NCI-H1048 (cell line): ENCODE data around the gene UBR2.
"Not testable (repeated sequence)": the region's sequence is repeated elsewhere in the genome, so short reads cannot be mapped to it uniquely, and the experiment has no call there.

Source experiments
- DNase-seq: peaks from one replicate; lab custom pipeline; 2025; lab: John Stamatoyannopoulos, UW

UBR2 gene

GRCh38 chr6:42618686-42619085, 54.9 kb downstream of the UBR2 start:
- no peak for DNase-seq

DNA sequence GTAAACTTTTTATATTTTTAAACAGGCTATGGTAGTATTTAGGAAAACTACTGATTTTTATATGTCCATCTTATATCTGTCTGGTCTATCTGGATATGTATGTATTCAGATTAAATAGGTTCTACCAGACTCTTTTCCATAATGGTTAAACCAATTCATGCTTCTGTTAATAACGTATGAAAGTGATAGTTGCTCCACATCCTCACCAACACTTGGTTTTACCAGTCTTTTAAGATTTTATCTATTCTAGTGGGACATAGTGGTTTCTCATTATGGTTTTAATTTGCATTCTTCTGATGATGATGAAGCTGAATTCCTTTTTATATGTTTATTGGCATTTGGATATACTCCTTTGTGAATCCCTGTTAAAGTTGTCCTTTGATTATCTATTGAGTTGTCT, 56.1 kb downstream of the UBR2 start:
- DNase-seq, result no peak

DNA sequence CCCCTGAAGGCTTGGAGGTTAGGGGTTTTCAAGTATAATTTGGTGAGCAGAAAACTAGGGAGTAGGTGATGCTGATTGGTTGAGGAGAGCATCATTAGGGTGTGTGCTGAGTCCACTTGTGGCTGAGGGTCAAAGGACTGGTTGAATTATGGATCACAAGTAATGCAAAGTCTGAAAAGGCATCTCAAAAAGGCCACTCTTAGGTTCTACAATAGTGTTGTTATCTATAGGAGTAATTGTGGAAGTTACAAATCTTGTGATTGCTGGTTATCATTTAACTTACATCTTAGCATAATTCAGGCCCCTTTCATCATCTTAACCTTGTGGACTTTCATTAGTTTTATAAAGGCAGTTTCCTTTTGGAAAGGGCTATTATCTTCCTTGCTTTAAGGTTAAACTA, 60.8 kb downstream of the UBR2 start:
- DNase-seq, result no peak

GRCh38 chr6:42627044-42627443, 63.2 kb downstream of the UBR2 start:
- DNase-seq, result no peak

DNA sequence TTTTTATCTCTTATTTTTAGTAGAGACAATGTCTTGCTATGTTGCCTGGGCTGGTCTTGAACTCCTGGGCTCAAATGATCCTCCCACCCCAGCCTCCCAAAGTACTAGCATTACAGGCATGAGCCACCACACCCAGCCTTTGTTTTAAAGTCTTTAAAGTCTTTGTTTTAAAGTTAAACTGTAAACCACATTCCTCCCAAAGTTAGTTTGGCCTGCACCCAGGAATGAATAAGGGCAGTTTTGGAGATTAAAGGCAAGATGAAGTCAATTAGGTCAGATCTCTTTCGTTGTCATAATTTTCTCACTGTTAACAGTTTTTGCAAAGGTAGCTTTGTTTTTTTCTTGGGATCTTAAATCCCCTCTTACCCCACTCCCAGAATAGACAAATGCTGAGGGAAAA, 63.8 kb downstream of the UBR2 start:
- DNase-seq, result no peak

DNA sequence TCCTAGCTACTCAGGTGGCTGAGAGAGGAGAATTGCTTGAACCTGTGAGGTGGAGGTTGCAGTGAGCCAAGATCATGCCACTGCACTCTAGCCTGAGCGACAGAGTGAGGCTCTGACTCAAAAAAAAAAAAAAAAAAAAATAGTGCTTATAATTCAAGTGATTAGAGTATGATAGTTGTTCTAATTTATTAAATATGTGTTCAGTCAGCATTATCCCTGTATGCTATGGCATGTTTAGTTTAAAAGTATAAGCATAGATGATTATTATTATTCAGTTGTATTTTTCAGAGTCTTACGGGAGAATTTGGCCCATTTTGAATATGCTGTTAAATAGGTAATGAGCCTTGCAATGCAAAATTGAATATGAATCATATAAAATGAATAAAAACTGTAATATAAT, 64.8 kb downstream of the UBR2 start:
- no peak for DNase-seq

DNA sequence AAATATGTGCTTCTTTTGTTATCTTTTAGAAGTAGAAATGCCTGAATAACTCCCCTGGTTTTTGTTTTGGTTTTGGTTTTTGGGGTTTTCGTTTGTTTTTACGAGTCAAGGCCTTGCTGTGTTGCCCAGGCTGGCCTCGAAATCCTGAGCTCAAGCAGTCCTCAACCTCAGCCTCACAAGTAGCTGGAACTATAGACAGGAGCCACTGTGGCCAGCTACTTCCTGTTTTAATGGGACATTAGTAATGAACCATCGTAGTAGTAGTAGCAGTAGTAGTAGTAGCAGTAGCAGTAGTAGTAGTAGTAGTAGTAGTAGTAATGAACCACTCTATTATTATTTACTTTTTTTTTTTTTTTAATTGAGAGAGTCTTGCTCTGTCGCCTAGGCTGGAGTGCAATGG, 66.0 kb downstream of the UBR2 start:
- no peak for DNase-seq

DNA sequence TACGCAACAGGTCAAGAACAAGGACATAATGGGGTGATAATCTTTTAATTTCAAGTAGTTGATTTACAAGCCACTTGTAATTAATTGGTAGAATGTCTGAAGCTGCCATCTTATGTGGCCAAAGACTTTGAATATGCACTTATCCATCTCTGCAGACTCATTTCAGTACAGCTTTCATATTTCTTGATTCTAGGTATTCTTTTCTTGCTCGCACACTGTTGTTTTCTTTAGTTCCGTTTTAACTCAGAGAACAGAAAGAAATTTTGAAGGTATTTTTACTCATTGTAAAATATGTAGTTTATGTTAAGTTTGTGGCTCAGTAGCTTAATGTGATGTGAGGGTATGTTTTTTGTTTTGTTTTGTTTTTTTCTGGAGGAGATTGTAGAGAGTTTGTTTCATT, 73.9 kb downstream of the UBR2 start:
- no peak for DNase-seq

- DNase-seq, result no peak
These were observed 79.0 kb downstream of the UBR2 start for GRCh38 chr6:42642794-42643193.

GRCh38 chr6:42644211-42644610, 80.4 kb downstream of the UBR2 start:
- DNase-seq, result no peak

DNA sequence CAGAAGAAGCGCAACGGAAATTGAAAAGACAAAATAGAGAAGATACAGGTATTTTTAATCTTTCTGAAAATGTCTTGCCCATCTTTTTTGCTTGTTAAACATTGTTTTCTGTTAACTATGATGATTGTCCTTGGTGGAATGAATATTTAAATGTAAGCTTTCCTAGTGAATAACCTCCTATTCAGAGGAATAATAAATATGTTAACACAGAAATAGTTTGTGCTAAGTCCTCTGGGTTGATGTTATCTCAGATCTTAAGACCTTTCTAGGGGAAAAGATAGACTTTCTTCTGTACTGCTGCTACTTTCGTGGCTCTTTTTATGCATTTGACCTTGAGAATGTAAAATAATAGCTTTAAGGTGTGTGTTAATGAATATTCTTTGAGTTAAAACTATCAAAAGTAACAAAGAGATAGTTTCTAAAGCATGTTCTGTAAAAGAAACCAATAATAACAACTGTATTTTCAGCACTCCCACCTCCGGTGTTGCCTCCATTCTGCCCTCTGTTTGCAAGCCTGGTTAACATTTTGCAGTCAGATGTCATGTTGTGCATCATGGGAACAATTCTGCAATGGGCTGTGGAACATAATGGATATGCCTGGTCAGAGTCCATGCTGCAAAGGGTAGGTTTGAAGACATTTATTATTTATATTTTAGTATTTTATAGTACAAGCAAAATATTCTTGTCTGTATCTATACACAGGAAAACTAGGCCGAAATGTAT, 88.4 kb downstream of the UBR2 start:
- no peak for DNase-seq

GRCh38 chr6:42653851-42654250, 90.0 kb downstream of the UBR2 start:
- DNase-seq, result no peak

GRCh38 chr6:42659806-42660205, 96.0 kb downstream of the UBR2 start:
- DNase-seq, result no peak

GRCh38 chr6:42661540-42662153, 97.8 kb downstream of the UBR2 start:
- no peak for DNase-seq

- DNase-seq, result no peak
These were observed 100.9 kb downstream of the UBR2 start for GRCh38 chr6:42664718-42665117.

- not testable (repeated sequence) for DNase-seq
These were observed 110.5 kb downstream of the UBR2 start for GRCh38 chr6:42674368-42674767.

DNA sequence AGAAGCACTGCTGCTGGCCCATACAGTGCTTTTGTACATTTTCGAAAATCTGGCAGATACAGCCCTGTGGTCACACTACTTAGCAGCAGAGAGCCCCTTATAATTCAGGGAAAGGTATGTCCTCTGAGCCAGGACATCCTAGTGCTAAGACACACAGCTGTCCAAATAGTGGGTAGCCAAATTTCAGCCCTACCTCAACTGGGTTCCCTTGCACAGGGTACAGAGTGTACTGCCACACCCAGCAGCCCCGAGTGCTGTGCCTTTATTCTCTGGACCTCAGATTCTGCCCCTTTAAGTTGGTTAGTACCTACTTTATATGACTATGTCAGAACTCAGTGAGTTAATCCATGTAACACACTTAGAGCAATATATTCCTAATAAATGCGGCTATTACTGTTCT, 111.0 kb downstream of the UBR2 start:
- DNase-seq, result no peak

DNA sequence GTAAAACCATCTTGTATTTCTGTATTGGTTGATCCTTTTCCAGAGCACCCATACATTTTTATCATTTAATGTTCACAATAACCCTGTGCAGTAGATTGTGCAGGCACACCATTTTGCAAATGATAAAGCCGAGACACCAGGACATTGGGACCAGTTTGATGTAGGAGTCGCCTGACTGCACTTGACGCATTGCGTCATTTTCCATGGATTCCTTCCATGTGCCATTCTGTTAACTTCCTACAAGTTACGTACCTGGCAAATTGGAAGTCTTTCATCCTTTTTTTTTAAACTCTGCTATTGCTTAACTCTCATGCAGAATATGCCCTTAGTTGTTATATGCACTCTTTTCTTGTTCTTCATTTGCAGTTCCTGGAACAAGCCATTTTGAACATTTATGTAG, 115.5 kb downstream of the UBR2 start:
- no peak for DNase-seq

GRCh38 chr6:42688281-42688680, 124.5 kb downstream of the UBR2 start:
- no peak for DNase-seq

DNA sequence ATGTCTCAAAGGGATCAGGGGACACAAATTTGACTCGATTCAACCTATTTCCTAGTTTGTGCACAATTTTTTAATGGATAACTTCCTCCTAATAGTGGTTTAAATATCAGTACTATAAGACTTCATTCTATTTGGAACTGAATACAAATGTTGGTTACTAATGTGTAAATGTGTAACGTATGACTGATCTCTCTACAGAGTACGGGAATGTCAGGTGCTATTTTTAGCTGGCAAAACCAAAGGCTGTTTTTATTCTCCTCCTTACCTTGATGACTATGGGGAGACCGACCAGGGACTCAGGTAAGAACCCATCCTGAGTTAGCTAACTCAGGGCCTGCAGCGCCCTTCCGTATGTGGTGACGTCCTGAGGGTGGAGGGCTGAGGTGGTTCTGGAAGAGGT, 125.5 kb downstream of the UBR2 start:
- DNase-seq, result no peak

DNA sequence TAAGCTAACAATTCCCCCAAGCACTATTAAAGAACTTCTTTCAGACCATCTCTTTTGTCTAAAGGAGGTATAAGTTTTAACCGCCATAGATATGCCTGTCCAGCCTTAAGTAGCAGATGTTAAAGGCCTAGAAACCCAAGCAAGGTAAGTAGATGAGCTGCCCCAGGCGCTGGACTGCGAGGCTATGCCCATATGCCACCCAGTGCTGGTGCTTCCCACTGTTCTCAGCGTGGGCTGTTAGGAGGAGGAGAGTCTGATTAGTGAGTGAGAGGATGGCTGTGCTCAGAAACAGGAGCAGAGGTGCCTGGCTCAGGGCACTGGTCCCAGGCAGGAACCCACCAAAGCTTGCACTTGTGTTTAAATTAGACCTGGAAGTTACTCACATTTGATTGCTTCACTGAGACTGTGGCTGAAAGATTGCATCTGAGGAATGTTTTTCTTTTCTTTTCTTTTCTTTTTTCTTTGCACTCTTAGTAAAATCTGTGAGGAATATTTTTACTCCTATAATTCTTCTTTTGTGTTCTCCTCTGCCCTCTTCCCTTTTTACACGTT, 126.4 kb downstream of the UBR2 start:
- no peak for DNase-seq

GRCh38 chr6:42690872-42691271, 127.0 kb downstream of the UBR2 start:
- no peak for DNase-seq

- no peak for DNase-seq
These were observed 128.5 kb downstream of the UBR2 start for GRCh38 chr6:42692137-42692911.
